Measurements from ENCODE around the gene RPRML. TPM values are rescaled to one million over a fixed set of nuclear protein-coding genes. Genes with fewer than 3 reads are reported as not detected.
"Not testable (repeated sequence)": the region's sequence is repeated elsewhere in the genome, so short reads cannot be mapped to it uniquely, and the experiment has no call there.

Gene RPRML
- total and polyA plus RNA-seq, 2 experiments from 2014 or later: not detected

DNA sequence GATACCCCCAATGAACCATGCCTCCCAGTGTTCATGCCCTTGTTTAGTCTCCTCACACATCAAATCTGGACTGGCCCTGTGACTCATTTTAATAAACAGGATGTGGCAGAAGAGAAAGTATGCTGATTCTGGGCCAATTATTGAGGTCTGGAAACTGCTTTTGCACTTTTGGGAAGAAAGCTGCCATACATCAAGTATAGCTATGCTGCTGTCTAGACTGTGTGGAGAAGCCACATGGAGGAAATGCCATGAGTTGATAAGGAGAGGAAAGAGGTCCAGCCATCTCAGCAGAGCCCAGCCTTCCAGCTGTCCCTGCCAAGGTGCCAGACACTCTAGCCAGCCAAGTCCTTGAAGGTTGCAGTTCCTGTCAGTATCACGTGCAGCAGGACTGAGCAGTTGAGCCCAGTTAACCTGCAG lies 16.7 kb downstream of the RPRML start:
- peaks cover 24% of the 10 kb centered on the region for H3K27me3 ChIP-seq
- no peaks in the 10 kb centered on the region for H3K9me2 ChIP-seq (replicated peaks; ENCODE audit: insufficient read depth)
- no peak for TF ChIP-seq EZH2 (IDR thresholded peaks at IDR 0.05; ENCODE audit: borderline replicate concordance)
- TF ChIP-seq, protein P1, sequence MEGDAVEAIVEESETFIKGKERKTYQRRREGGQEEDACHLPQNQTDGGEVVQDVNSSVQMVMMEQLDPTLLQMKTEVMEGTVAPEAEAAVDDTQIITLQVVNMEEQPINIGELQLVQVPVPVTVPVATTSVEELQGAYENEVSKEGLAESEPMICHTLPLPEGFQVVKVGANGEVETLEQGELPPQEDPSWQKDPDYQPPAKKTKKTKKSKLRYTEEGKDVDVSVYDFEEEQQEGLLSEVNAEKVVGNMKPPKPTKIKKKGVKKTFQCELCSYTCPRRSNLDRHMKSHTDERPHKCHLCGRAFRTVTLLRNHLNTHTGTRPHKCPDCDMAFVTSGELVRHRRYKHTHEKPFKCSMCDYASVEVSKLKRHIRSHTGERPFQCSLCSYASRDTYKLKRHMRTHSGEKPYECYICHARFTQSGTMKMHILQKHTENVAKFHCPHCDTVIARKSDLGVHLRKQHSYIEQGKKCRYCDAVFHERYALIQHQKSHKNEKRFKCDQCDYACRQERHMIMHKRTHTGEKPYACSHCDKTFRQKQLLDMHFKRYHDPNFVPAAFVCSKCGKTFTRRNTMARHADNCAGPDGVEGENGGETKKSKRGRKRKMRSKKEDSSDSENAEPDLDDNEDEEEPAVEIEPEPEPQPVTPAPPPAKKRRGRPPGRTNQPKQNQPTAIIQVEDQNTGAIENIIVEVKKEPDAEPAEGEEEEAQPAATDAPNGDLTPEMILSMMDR (IDR thresholded peaks at IDR 0.05; ENCODE audit: poor library complexity): no peak
- TF ChIP-seq EZH2phosphoT487 (IDR thresholded peaks at IDR 0.05; ENCODE audit: low read depth, severe bottlenecking, unreplicated experiment): no peak
- H2AFZ ChIP-seq: no peak overlapping the region
- H3K4me2 ChIP-seq: no peak overlapping the region
- no peak overlapping the region for H3K27ac ChIP-seq
- DNase-seq (ENCODE audit: low spot score): no peak
- H3K36me3 ChIP-seq (replicated peaks; ENCODE audit: insufficient read depth, low read depth): no peaks in the 10 kb centered on the region
- WGBS (ENCODE audit: low lambda C conversion rate, missing lambda C conversion rate): 50% methylated on average over 1 of the region's 1 CpG
- no peak overlapping the region for H3K4me3 ChIP-seq
- no peaks in the 10 kb centered on the region for H3K79me2 ChIP-seq
- H3K9me3 ChIP-seq (ENCODE audit: low read depth): no peaks in the 10 kb centered on the region
- no peaks in the 10 kb centered on the region for H4K20me1 ChIP-seq (ENCODE audit: insufficient read depth, poor library complexity, severe bottlenecking)
- no peaks in the 10 kb centered on the region for H3K4me1 ChIP-seq (ENCODE audit: insufficient read depth)

DNA sequence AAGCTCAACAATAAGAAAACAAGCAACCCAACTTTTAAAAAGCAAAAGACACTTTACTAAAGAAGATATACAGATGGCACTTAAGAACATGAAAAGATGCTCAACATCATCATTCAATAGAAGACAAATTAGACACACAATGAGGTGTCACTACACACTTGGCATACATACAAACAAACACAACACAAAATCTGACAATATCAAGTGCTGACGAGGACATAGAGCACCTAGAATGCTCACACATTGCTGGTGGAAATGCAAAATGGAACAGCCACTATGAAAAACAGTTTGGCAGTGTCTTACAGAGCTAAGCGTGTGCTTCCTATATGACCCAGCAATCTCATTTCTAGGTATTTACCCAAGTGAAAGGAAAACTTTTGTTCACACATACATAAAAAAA lies 18.9 kb downstream of the RPRML start:
- no peak for TF ChIP-seq EZH2phosphoT487 (IDR thresholded peaks at IDR 0.05; ENCODE audit: low read depth, severe bottlenecking, unreplicated experiment)
- no peak for TF ChIP-seq EZH2 (IDR thresholded peaks at IDR 0.05; ENCODE audit: borderline replicate concordance)
- TF ChIP-seq, protein P1 (IDR thresholded peaks at IDR 0.05; ENCODE audit: poor library complexity): no peak
- H3K36me3 ChIP-seq (replicated peaks; ENCODE audit: insufficient read depth, low read depth): no peaks in the 10 kb centered on the region
- H3K4me2 ChIP-seq: no peak overlapping the region
- no peak overlapping the region for H2AFZ ChIP-seq
- H3K27ac ChIP-seq: no peak overlapping the region
- no peaks in the 10 kb centered on the region for H3K79me2 ChIP-seq
- H3K4me3 ChIP-seq: no peak overlapping the region
- H3K9me2 ChIP-seq (replicated peaks; ENCODE audit: insufficient read depth): no peaks in the 10 kb centered on the region
- no peaks in the 10 kb centered on the region for H3K9me3 ChIP-seq (ENCODE audit: low read depth)
- no peaks in the 10 kb centered on the region for H4K20me1 ChIP-seq (ENCODE audit: insufficient read depth, poor library complexity, severe bottlenecking)
- H3K27me3 ChIP-seq: peaks cover 13% of the 10 kb centered on the region
- WGBS (ENCODE audit: low lambda C conversion rate, missing lambda C conversion rate): 37% methylated on average over 2 of the region's 2 CpGs
- H3K4me1 ChIP-seq (ENCODE audit: insufficient read depth): no peaks in the 10 kb centered on the region
- DNase-seq (ENCODE audit: low spot score): no peak

DNA sequence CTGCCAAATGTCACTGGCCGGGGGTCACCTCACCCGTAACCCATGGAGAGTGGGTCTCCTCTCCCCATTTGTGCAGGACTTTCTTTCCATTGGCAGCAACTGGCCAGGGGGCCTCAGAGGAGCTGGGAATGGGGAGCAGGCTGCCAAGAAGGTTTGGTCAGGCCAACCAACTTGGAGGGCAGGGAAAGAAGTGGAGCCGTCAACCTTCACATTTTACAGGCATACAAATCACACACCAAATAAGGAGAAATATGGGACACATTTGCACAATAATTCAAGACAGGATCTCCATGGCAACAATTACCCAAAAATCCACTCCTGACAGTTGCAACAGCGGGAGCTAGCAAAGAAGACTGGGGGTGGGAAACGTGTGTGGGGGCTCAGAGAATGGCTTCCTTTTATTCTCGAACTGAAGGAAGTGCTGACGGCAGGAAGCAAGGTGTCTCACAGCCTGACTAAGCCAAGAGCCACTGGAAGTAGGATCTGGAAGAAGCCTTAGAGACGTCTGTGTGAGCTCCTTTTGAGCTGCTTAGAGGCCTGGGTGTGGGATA lies 20.9 kb downstream of the RPRML start:
- 77% methylated on average over 8 of the region's 8 CpGs for WGBS (ENCODE audit: low lambda C conversion rate, missing lambda C conversion rate)
- no peak for DNase-seq (ENCODE audit: low spot score)
- Histone ChIP-seq H3K9me2 (replicated peaks; ENCODE audit: insufficient read depth) (no peaks in the 10 kb centered on the region), H3K79me2 (no peaks in the 10 kb centered on the region), H3K4me2 (no peak overlapping the region), H4K20me1 (ENCODE audit: insufficient read depth, poor library complexity, severe bottlenecking) (no peaks in the 10 kb centered on the region), H3K4me3 (no peak overlapping the region), H2AFZ (no peak overlapping the region), H3K9me3 (ENCODE audit: low read depth) (no peaks in the 10 kb centered on the region), H3K27ac (no peak overlapping the region), H3K27me3 (peaks cover 13% of the 10 kb centered on the region), H3K4me1 (ENCODE audit: insufficient read depth) (no peaks in the 10 kb centered on the region), H3K36me3 (replicated peaks; ENCODE audit: insufficient read depth, low read depth) (no peaks in the 10 kb centered on the region)
- TF ChIP-seq EZH2 (IDR thresholded peaks at IDR 0.05; ENCODE audit: borderline replicate concordance) (no peak), EZH2phosphoT487 (IDR thresholded peaks at IDR 0.05; ENCODE audit: low read depth, severe bottlenecking, unreplicated experiment) (no peak)

DNA sequence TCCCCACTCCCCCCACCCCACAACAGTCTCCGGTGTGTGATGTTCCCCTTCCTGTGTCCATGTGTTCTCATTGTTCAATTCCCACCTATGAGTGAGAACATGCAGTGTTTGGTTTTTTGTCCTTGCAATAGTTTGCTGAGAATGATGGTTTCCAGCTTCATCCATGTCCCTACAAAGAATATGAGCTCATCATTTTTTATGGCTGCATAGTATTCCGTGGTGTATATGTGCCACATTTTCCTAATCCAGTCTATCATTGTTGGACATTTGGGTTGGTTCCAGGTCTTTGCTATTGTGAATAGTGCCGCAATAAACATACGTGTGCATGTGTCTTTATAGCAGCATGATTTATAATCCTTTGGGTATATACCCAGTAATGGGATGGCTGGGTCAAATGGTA lies 25.9 kb downstream of the RPRML start:
- not testable (repeated sequence) for DNase-seq (ENCODE audit: low spot score); H4K20me1 ChIP-seq (ENCODE audit: insufficient read depth, poor library complexity, severe bottlenecking); H3K9me3 ChIP-seq (ENCODE audit: low read depth); H3K36me3 ChIP-seq (replicated peaks; ENCODE audit: insufficient read depth, low read depth); H3K79me2 ChIP-seq; H3K4me1 ChIP-seq (ENCODE audit: insufficient read depth); H3K9me2 ChIP-seq (replicated peaks; ENCODE audit: insufficient read depth); H3K27ac ChIP-seq; H3K4me3 ChIP-seq; H2AFZ ChIP-seq; H3K4me2 ChIP-seq
- peaks cover 19% of the 10 kb centered on the region for H3K27me3 ChIP-seq
- 79% methylated on average over 3 of the region's 4 CpGs for WGBS (ENCODE audit: low lambda C conversion rate, missing lambda C conversion rate)

Measured in hepatocyte (in vitro differentiated cells).